ENCODE measurements around the gene EFNA4.

- TF ChIP-seq, protein P1, sequence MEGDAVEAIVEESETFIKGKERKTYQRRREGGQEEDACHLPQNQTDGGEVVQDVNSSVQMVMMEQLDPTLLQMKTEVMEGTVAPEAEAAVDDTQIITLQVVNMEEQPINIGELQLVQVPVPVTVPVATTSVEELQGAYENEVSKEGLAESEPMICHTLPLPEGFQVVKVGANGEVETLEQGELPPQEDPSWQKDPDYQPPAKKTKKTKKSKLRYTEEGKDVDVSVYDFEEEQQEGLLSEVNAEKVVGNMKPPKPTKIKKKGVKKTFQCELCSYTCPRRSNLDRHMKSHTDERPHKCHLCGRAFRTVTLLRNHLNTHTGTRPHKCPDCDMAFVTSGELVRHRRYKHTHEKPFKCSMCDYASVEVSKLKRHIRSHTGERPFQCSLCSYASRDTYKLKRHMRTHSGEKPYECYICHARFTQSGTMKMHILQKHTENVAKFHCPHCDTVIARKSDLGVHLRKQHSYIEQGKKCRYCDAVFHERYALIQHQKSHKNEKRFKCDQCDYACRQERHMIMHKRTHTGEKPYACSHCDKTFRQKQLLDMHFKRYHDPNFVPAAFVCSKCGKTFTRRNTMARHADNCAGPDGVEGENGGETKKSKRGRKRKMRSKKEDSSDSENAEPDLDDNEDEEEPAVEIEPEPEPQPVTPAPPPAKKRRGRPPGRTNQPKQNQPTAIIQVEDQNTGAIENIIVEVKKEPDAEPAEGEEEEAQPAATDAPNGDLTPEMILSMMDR (IDR thresholded peaks at IDR 0.05), result no peak
- no peak for TF ChIP-seq POLR2A (IDR thresholded peaks at IDR 0.05)
These were observed 20.8 kb upstream of the EFNA4 start for GRCh38 chr1:155042789-155043188.

Measured in testis (tissue), 2 donors.